Measurements from ENCODE around the gene KCNE4.
A peak's percentile ranks its signal among the peaks of the same experiment; 100 is the strongest.

Gene KCNE4

DNA sequence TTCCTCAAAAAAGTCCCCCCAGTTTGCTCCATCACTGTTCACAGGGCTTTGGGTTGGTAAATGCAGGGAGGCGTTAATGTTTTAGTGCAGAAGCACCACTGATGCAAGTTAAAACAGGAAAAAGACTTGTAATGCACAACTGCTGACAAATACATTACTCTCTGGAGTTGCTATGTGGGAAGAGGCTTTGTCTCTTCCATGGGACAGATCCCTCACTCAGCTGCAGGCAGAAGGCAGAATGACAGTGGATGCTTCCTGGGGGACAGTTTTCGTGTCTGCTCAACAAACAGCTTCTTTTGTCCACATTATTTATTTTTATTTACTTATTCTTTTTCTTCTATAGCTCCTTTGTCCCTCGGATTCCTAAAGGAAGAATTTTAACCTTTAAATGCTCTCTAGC is 22.7 kb upstream of the KCNE4 start:
- no peak for DNase-seq
- TF ChIP-seq GATA1 (IDR thresholded peaks at IDR 0.05; ENCODE audit: low read depth, low read length) (no peak), POLR2A (IDR thresholded peaks at IDR 0.05; ENCODE audit: low read length) (no peak)

DNA sequence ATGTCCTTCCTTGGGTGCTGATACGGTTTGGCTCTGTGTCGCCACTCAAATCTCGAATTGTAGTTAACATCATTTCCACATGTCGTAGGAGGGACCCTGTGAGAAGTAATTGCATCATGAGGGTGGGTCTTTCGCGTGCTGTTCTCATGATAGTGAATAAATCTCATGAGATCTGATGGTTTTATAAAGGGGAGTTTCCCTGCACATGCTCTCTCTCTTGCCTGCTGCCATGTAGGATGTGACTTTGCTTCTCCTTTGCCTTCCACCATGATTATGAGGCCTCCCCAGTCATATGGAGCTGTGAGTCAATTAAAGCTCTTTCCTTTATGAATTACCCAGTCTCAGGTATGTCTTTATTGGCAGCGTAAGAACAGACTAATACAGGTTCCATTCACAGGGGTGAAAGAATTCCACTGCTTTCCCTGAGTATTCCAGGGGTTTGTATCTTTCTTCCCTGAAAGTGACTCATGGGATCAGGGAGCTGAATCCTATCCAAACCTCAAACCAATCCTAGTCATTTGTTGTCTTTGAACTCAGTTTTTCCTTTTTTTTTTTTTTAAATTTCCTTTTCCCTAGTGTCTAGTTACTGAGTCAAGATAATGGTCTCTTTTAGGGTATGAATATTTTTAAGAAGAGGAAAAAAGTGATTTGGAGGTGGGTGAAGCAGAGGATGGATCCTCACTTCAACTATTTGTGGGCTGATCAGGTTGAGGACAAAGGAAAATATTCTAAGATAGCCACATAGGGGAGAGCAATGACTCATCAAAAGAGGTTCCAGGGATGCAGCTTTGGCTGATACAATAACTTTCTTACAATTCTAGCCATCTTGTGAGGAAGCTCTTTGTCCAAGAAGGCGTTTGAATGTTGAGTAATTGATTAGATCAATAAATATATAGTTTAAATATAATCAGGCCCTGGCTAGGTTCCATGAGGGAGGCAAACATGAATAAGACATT is 19.5 kb upstream of the KCNE4 start:
- DNase-seq: no peak
- no peak for TF ChIP-seq GATA1 (IDR thresholded peaks at IDR 0.05; ENCODE audit: low read depth, low read length)
- no peak for TF ChIP-seq POLR2A (IDR thresholded peaks at IDR 0.05; ENCODE audit: low read length)

DNA sequence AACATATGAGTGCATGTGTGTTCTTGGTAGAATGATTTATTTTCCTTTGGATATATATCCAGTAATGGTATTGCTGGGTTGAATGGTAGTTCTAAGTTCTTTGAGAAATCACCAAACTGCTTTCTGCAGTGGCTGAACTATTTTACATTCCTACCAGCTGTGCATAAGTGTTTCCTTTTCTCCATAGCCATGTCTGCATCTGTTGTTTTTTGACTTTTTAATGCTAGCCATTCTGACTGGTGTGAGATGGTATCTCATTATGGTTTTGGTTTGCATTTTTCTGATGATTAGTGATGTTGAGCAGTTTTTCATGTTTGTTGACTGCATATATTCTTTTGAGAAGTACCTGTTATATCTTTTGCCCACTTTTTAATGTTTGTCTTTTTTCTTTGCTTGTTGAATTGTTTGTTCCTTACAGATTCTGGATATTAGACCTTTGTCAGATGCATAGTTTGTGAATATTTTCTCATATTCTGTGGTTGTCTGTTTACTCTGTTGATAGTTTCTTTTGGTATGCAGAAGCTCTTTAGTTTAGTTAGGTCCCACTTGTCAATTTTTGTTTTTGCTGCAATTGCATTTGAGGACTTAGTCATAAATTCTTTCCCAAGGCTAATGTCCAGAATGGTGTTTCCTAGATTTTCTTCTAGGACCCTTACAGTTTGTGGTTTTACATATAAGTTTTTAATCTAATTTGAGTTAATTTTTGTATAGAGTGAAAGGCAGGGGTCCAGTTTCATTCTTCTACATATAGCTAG is 17.6 kb upstream of the KCNE4 start:
- TF ChIP-seq GATA1 (IDR thresholded peaks at IDR 0.05; ENCODE audit: low read depth, low read length) (no peak), POLR2A (IDR thresholded peaks at IDR 0.05; ENCODE audit: low read length) (no peak)
- DNase-seq: no peak

DNA sequence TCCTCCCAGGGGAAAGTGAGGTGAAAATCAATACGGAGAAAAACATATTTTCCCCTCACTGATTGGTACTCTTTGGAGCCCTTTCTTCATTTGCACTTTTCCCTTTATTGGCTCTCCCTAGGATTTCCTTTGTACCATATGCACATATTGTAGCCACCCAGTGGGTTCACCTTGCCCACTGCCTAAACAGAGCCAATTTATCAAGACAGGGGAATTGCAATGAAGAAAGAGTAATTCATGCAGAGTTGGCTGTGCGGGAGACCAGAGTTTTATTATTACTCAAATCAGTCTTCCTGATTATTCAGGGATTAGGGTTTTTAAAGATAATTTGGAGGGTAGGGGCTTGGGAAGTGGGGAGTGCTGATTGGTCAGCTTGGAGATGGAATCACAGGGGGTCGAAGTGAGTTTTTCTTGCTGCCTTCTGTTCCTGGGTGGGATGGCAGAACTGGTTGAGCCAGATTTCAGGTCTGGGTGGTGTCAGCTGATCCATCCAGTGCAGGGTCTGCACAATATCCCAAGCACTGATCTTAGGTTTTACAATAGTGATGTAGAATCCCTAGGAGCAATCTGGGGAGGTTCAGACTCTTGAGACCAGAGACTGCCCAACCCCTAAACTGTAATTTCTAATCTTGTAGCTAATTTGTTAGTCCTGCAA is 15.1 kb upstream of the KCNE4 start:
- TF ChIP-seq GATA1 (IDR thresholded peaks at IDR 0.05; ENCODE audit: low read depth, low read length) (no peak), POLR2A (IDR thresholded peaks at IDR 0.05; ENCODE audit: low read length) (no peak)
- DNase-seq: no peak

DNA sequence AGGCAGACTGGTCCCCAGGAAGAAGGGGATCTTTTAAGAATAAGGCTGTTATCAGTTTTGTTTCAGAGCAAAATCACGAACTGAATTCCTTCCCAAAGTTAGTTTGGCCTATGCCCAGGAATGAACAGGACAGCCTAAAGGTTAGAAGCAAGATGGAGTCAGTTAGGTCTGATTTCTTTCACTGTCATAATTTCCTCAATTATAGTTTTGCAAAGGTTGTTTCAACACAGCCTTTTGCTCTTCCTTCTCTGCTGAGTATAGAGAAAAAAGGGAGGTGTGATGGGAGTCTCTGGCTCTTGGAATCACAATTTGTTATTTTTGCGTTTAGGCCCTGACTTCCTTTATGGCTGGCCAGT is 14.6 kb upstream of the KCNE4 start:
- DNase-seq: no peak
- TF ChIP-seq GATA1 (IDR thresholded peaks at IDR 0.05; ENCODE audit: low read depth, low read length) (no peak), POLR2A (IDR thresholded peaks at IDR 0.05; ENCODE audit: low read length) (no peak)

DNA sequence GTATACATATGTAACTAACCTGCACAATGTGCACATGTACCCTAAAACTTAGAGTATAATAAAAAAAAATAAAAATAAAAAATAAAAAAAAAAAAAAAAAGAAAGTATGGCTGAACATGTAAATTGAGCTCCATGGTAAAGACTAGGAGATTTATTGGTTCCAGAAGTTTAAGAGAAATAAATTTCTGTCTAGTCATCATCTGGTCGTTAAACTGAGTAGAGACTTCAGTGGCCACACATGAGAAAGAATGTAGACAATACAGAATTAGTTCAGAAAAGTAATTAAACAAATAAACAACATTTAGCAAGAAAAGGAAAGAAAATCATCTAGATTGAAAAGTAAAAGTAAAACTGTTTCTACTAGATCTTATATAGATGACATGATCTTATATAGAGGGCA is 12.4 kb upstream of the KCNE4 start:
- no peak for DNase-seq

DNA sequence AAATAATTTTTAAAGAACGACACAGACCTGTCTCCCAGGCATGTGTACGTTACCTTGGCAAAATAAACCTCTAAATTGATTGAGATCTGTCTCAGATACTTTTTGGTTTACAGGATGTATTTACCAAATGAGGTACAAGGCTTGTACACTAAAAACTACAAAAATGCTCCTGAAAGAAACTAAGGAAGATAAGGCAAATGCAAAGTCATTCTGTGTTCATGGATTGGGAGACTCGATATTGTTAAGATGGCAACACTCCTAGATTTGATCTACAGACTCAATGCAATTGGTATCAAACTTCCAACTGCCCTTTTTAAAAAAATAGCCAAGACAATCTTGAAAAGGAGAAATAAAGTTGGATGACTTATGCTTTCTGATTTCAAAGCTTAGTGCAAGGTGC is 11.5 kb upstream of the KCNE4 start:
- no peak for TF ChIP-seq GATA1 (IDR thresholded peaks at IDR 0.05; ENCODE audit: low read depth, low read length)
- TF ChIP-seq POLR2A (IDR thresholded peaks at IDR 0.05; ENCODE audit: low read length): no peak
- DNase-seq: no peak

More for the DNA sequence above, 12.4 kb upstream of the KCNE4 start:
- TF ChIP-seq POLR2A (IDR thresholded peaks at IDR 0.05; ENCODE audit: low read length): no peak
- no peak for TF ChIP-seq GATA1 (IDR thresholded peaks at IDR 0.05; ENCODE audit: low read depth, low read length)

DNA sequence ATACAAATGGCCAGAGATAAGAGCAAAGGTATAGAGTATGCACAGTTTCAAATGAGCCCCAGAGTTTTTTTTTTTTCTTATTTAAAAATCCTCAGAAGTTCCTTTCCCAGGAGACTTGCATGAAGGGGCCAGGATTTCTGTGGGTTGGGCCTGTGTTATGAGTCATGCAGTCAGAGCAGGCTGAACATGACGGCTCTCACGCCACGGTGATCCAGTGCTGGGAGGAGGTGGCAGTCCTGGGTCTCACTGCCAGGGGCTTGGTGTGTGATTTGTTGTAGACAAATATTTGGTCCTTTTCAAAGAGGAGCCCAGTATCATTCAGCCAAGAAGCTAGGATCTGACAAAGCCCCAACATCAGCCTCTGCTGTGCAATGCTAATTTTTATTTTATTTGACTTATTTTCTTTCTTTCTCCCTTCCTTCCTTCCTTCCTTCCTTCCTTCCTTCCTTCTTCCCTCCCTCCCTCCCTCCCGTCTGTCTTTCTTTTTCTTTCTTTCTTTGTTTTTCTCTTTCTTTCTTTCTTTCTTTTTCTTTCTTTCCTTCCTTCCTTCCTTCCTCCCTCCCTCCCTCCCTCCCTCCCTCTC is 10.4 kb upstream of the KCNE4 start:
- peak in 1 of 2 experiments; percentile 14 for DNase-seq
- TF ChIP-seq POLR2A (IDR thresholded peaks at IDR 0.05; ENCODE audit: low read length) (no peak), GATA1 (IDR thresholded peaks at IDR 0.05; ENCODE audit: low read depth, low read length) (no peak)

DNA sequence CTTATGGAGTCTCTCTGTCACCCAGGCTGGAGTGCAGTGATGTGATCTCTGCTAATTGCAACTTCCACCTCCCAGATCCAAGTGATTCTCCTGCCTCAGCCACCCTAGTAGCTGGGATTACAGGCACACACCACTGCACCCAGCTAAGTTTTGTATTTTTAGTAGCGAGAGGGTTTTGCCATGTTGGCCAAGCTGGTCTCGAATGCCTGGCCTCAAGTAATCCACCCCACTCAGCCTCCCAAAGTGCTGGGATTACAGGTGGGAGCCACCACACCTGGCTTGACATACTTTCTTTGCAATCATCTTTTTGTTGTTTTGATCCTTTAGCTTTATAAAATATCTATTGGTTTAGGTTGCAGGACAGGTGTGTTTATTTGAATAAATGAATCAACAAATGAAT is 9.7 kb upstream of the KCNE4 start:
- no peak for TF ChIP-seq GATA1 (IDR thresholded peaks at IDR 0.05; ENCODE audit: low read depth, low read length)
- TF ChIP-seq POLR2A (IDR thresholded peaks at IDR 0.05; ENCODE audit: low read length): no peak
- no peak for DNase-seq

DNA sequence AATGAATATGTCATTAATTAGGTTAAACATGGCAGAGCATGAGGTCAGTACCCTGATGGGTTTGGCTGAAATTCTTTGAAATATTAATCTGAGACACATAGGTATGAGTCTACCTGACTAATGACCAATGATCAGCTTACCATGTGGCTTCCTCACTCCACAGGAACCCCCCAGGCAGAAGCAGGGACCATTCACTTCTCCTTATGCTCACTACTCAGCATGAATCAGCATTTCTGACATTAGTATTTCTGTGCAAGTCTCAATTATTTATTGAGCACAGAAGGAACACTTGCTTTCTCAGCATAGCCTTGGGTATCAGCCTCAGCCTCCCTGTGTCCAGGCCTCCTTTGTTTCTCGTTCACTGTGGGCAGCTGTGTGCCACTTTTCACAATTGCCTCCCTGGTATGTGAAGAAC is 9.3 kb upstream of the KCNE4 start:
- peak in 1 of 2 experiments; percentile 5 for DNase-seq

DNA sequence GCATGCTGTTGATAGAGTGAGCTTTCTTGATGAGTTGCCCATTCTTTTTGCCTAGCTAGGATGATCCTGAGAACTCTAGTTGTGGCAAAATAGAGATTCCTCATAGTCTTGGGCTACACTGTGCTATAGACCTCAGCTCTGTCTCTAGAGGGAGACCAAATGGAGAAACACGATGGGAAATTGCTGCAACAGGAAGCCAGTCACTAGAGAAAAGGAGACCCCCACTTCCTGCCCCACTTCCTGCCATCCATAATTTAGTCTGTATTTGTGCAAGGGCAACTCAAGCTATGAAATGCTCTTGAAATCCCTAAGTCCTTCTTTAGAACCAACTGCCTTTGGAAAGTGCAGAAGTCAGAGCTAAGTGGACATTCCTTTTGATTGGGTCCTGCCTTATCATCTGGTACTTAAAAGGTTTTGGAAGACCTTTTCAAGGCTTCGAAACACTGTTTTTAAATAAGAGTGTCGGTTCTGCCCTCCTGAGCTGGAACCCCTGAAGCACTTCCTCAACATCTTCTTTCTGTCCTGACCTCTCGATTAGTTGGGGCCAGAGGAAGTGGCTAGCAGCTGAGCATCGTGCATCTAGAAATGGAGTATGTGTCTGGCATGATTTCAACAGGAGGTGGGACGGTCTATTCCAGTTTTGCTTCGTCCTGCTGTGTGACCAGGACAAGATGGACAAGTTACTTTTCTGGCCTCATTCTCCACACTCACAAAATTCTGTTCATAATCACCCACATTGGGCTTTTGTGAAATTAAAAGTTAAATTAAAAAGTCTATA is 8.6 kb upstream of the KCNE4 start:
- TF ChIP-seq GATA1 (IDR thresholded peaks at IDR 0.05; ENCODE audit: low read depth, low read length) (no peak), POLR2A (IDR thresholded peaks at IDR 0.05; ENCODE audit: low read length) (no peak)

More for the DNA sequence above, 9.3 kb upstream of the KCNE4 start:
- TF ChIP-seq GATA1 (IDR thresholded peaks at IDR 0.05; ENCODE audit: low read depth, low read length) (no peak), POLR2A (IDR thresholded peaks at IDR 0.05; ENCODE audit: low read length) (no peak)

DNA sequence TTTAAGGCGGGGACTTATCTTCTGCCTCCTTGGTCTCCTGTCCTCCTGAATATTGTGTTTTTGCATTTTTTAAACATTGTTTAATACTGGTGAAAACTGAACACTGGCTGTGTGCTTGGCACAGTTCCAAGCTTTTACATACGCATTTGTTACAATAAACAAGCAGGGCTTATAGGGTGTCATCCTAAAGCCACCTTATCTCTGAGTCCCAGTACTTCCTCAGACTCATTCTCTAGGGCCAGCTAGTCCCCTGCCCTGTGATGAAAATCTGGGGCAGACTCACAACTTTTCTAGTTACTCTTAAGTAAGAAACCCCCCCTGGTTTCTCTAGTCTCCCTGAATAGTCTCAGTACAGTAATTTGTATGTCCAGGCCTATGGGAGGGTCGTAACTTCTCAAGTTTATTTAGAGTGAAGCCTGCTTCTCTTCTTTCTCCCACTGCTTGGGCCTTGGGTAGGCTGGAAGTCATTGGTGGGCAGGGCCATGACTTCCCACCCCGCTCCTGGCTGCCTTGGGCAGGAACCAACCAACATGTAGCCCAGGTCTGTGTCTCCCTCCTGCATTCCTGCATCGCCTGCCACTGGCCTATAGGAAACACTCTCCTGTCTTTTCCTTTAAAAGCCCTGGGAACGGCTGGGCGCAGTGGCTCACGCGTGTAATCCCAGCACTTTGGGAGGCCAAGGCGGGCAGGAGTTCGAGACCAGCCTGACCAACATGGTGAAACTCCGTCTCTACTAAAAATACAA is 7.7 kb upstream of the KCNE4 start:
- DNase-seq: peak; percentile 18 to 33
- TF ChIP-seq GATA1 (IDR thresholded peaks at IDR 0.05; ENCODE audit: low read depth, low read length) (no peak), POLR2A (IDR thresholded peaks at IDR 0.05; ENCODE audit: low read length) (no peak)

More for the DNA sequence above, 8.6 kb upstream of the KCNE4 start:
- peak in 1 of 2 experiments; percentile 2 for DNase-seq
